OCI-LY1 (cell line): ENCODE results near the gene CHN2.

Source experiments
- EZH2 ChIP-seq: fragments of 200-600 bp; sonication (generic), shearing (Covaris generic); IDR thresholded peaks from 2 replicates; pipeline ENCODE4 v1.8.0; 2017; ENCODE audit warnings: borderline replicate concordance, mixed run types, mild to moderate bottlenecking, antibody characterized with exemption, low read length, moderate library complexity, mixed read lengths
- TF ChIP-seq, protein P1 (sequence below): fragments of 200-600 bp; sonication (generic), shearing (Covaris generic); IDR thresholded peaks from 2 replicates; pipeline ENCODE4 v1.5.1; 2017; ENCODE audit warnings: mild to moderate bottlenecking, antibody characterized with exemption, low read length, moderate library complexity, mixed read lengths

DNA sequence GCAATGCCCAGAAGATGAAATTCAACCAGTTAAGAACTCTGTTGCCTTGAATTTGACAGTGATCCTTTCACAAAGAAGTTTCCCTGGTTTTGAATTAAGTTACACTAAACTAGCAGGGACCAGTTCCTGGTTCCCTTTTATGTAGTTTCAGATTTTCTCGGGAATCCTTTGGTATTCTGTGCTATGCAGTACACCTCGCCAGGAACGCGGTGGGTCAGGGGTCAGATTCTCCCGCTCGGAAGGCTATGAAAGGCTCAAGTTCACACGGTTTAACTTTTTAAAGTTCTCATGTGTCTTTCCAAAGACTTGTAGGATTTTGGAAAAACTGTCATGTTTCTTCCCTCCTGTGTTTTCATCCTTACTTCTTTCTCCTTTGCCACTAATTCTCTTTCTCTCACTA, 264.4 kb downstream of the CHN2 start:
- TF ChIP-seq EZH2 = no peak
- TF ChIP-seq, protein P1, sequence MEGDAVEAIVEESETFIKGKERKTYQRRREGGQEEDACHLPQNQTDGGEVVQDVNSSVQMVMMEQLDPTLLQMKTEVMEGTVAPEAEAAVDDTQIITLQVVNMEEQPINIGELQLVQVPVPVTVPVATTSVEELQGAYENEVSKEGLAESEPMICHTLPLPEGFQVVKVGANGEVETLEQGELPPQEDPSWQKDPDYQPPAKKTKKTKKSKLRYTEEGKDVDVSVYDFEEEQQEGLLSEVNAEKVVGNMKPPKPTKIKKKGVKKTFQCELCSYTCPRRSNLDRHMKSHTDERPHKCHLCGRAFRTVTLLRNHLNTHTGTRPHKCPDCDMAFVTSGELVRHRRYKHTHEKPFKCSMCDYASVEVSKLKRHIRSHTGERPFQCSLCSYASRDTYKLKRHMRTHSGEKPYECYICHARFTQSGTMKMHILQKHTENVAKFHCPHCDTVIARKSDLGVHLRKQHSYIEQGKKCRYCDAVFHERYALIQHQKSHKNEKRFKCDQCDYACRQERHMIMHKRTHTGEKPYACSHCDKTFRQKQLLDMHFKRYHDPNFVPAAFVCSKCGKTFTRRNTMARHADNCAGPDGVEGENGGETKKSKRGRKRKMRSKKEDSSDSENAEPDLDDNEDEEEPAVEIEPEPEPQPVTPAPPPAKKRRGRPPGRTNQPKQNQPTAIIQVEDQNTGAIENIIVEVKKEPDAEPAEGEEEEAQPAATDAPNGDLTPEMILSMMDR = no peak
